H9 (cell line): ENCODE measurements around the gene OLA1. TPM values are rescaled to one million over a fixed set of nuclear protein-coding genes. Genes with fewer than 3 reads are reported as not detected.

Source experiments
- DNase-seq: peaks from one replicate; pipeline ENCODE4 v3.0.0-alpha.2; 2017
- H2AFZ ChIP-seq: one replicate; pipeline ENCODE4 v1.6.1; 2013; ENCODE audit warnings: mild to moderate bottlenecking, low read length, control low read depth, moderate library complexity
- H2AK5ac ChIP-seq: 2 replicates; pipeline ENCODE4 v1.6.1; 2013; ENCODE audit warnings: low read length, control low read depth, mixed read lengths; ENCODE audit not compliant: insufficient read length
- H2BK120ac ChIP-seq: one replicate; pipeline ENCODE4 v1.6.1; 2013; ENCODE audit warnings: low read depth, mild to moderate bottlenecking, low read length, control low read depth, inconsistent platforms; ENCODE audit not compliant: poor library complexity, severe bottlenecking
- H2BK12ac ChIP-seq: 2 replicates; pipeline ENCODE4 v1.6.1; 2013; ENCODE audit warnings: low read length, control low read depth, mixed read lengths, low read depth; ENCODE audit not compliant: insufficient read length
- H2BK15ac ChIP-seq: 2 replicates; pipeline ENCODE4 v1.6.1; 2013; ENCODE audit warnings: low read depth, low read length, control low read depth
- H2BK20ac ChIP-seq: one replicate; pipeline ENCODE4 v1.6.1; 2013; ENCODE audit warnings: low read depth, mild to moderate bottlenecking, low read length, control low read depth, inconsistent platforms; ENCODE audit not compliant: poor library complexity, severe bottlenecking
- H2BK5ac ChIP-seq: 2 replicates; pipeline ENCODE4 v1.6.1; 2013; ENCODE audit warnings: low read length, control low read depth, mixed read lengths; ENCODE audit not compliant: insufficient read length
- H3K14ac ChIP-seq: 2 replicates; pipeline ENCODE4 v1.6.1; 2013; ENCODE audit warnings: low read length, control low read depth; ENCODE audit not compliant: insufficient read depth
- H3K18ac ChIP-seq: 2 replicates; pipeline ENCODE4 v1.6.1; 2013; ENCODE audit warnings: low read depth, mild to moderate bottlenecking, mixed read lengths, low read length, control low read depth; ENCODE audit not compliant: insufficient read length
- H3K23ac ChIP-seq: 2 replicates; pipeline ENCODE4 v1.6.1; 2013; ENCODE audit warnings: low read length, control low read depth, mixed read lengths, low read depth; ENCODE audit not compliant: insufficient read length
- H3K23me2 ChIP-seq: 2 replicates; pipeline ENCODE4 v1.6.1; 2013; ENCODE audit warnings: low read depth, mild to moderate bottlenecking, mixed read lengths, low read length, control low read depth; ENCODE audit not compliant: insufficient read length, poor library complexity, severe bottlenecking
- H3K27ac ChIP-seq: 2 replicates; pipeline ENCODE4 v1.5.1; 2013; ENCODE audit warnings: low read length, control low read depth, mixed read lengths, low read depth; ENCODE audit not compliant: insufficient read length
- H3K27me3 ChIP-seq: 2 replicates; pipeline ENCODE4 v1.6.1; 2013; ENCODE audit warnings: low read length, control low read depth, inconsistent platforms; ENCODE audit not compliant: insufficient read depth
- H3K4ac ChIP-seq: 2 replicates; pipeline ENCODE4 v1.6.1; 2013; ENCODE audit warnings: low read depth, mild to moderate bottlenecking, control low read depth, inconsistent platforms, low read length, moderate library complexity
- H3K4me1 ChIP-seq: 2 replicates; pipeline ENCODE4 v1.6.1; 2013; ENCODE audit warnings: low read length, control low read depth, inconsistent platforms; ENCODE audit not compliant: insufficient read depth
- H3K4me2 ChIP-seq: 2 replicates; pipeline ENCODE4 v1.6.1; 2013; ENCODE audit warnings: low read length, control low read depth, mixed read lengths; ENCODE audit not compliant: insufficient read length, insufficient read depth
- H3K56ac ChIP-seq: 2 replicates; pipeline ENCODE4 v1.6.1; 2013; ENCODE audit warnings: low read depth, mild to moderate bottlenecking, mixed read lengths, low read length, control low read depth; ENCODE audit not compliant: insufficient read length
- H3K79me1 ChIP-seq: 2 replicates; pipeline ENCODE4 v1.6.1; 2013; ENCODE audit warnings: low read depth, mild to moderate bottlenecking, moderate library complexity, low read length, control low read depth, inconsistent platforms; ENCODE audit not compliant: insufficient read depth, poor library complexity, severe bottlenecking
- H3K79me2 ChIP-seq: 2 replicates; pipeline ENCODE4 v1.6.1; 2013; ENCODE audit warnings: low read length, control low read depth, inconsistent platforms; ENCODE audit not compliant: insufficient read depth
- H3K9ac ChIP-seq: 2 replicates; pipeline ENCODE4 v1.6.1; 2013; ENCODE audit warnings: low read length, control low read depth, mixed read lengths; ENCODE audit not compliant: insufficient read length; ENCODE audit errors: extremely low read depth
- H3K9me3 ChIP-seq: one replicate; pipeline ENCODE4 v1.6.1; 2013; ENCODE audit warnings: low read depth, low read length, inconsistent platforms; ENCODE audit not compliant: control insufficient read depth
- H3T11ph ChIP-seq: one replicate; pipeline ENCODE4 v1.6.1; 2013; ENCODE audit warnings: mild to moderate bottlenecking, low read length, control low read depth, inconsistent platforms
- H4K20me1 ChIP-seq: one replicate; pipeline ENCODE4 v1.6.1; 2013; ENCODE audit not compliant: control insufficient read depth, insufficient read length, insufficient read depth
- H4K5ac ChIP-seq: 2 replicates; pipeline ENCODE4 v1.6.1; 2013; ENCODE audit warnings: low read depth, mild to moderate bottlenecking, mixed read lengths, low read length, control low read depth; ENCODE audit not compliant: insufficient read length
- H4K8ac ChIP-seq: replicated peaks from 2 replicates; pipeline ENCODE4 v1.6.1; 2013; ENCODE audit warnings: low read length, control low read depth, mixed read lengths, low read depth; ENCODE audit not compliant: insufficient read length
- H4K91ac ChIP-seq: 2 replicates; pipeline ENCODE4 v1.6.1; 2013; ENCODE audit warnings: low read depth, mild to moderate bottlenecking, moderate library complexity, mixed read lengths, low read length, control low read depth; ENCODE audit not compliant: insufficient read length
- H3K27ac Mint-ChIP-seq, 3 experiments: 2 replicates in 2 of 3; 3 replicates in 1 of 3; pipeline ENCODE4 v1.8.0; 2020 to 2021; ENCODE audit warnings: mixed read lengths in 3 of 3, mild to moderate bottlenecking in 1 of 3, moderate library complexity in 1 of 3
- H3K27me3 Mint-ChIP-seq: 2 replicates; pipeline ENCODE4 v1.8.0; 2021; ENCODE audit warnings: low read depth, mild to moderate bottlenecking, moderate library complexity, mixed read lengths
- H3K36me3 Mint-ChIP-seq, 3 experiments: 2 replicates in 2 of 3; 3 replicates in 1 of 3; pipeline ENCODE4 v1.8.0; 2020 to 2021; ENCODE audit warnings: low read depth in 3 of 3, mixed read lengths in 3 of 3; ENCODE audit not compliant: insufficient read depth in 1 of 3
- H3K4me1 Mint-ChIP-seq, 2 experiments: 2 replicates each; pipeline ENCODE4 v1.8.0; 2020; ENCODE audit warnings: mixed read lengths in 2 of 2
- H3K4me3 Mint-ChIP-seq, 2 experiments: 2 replicates in 1 of 2; 3 replicates in 1 of 2; pipeline ENCODE4 v1.8.0; 2020 to 2021; ENCODE audit warnings: mild to moderate bottlenecking in 2 of 2, mixed read lengths in 2 of 2, moderate library complexity in 1 of 2
- H3K9me3 Mint-ChIP-seq, 2 experiments: 2 replicates in 1 of 2; 3 replicates in 1 of 2; pipeline ENCODE4 v1.8.0; 2020; ENCODE audit warnings: mild to moderate bottlenecking in 2 of 2, mixed read lengths in 2 of 2, moderate library complexity in 1 of 2
- total RNA-seq: library from RNA; stranded (reverse); gene quantifications from 2 replicates; pipeline ENCODE4 v1.2.1, GENCODE V29; 2021
- TF ChIP-seq, protein P1 (sequence below): fragments of 200-600 bp; sonication (generic); conservative IDR thresholded peaks from 3 replicates; pipeline ENCODE4 v1.8.0; 2021; ENCODE audit warnings: antibody characterized with exemption, mild to moderate bottlenecking

OLA1 gene
- total RNA-seq, 1 experiment from 2014 or later = 133 TPM

GRCh38 chr2:174195253-174195652 lies 53.1 kb downstream of the OLA1 start:
- no peaks in the 10 kb centered on the region; the same call in 1 of the 2 replicates for H3K79me2 ChIP-seq
- no peak overlapping the region for H3K4me2 ChIP-seq
- Mint-ChIP-seq H3K36me3 (peaks cover 0 to 6% (median 5%) of the 10 kb centered on the region in 3 experiments; a peak in 4 of 7 replicates), H3K27me3 (no peaks in the 10 kb centered on the region), H3K4me3 (no peak overlapping the region), H3K4me1 (peaks cover 17 to 20% of the 10 kb centered on the region in 2 experiments), H3K9me3 (no peaks in the 10 kb centered on the region; a peak in 3 of 5 replicates), H3K27ac (no peak overlapping the region)
- no peak overlapping the region for H2BK15ac ChIP-seq
- H3K27ac ChIP-seq = no peak overlapping the region
- H3K79me1 ChIP-seq = peaks cover 3% of the 10 kb centered on the region
- no peak overlapping the region for H2BK12ac ChIP-seq
- TF ChIP-seq, protein P1, sequence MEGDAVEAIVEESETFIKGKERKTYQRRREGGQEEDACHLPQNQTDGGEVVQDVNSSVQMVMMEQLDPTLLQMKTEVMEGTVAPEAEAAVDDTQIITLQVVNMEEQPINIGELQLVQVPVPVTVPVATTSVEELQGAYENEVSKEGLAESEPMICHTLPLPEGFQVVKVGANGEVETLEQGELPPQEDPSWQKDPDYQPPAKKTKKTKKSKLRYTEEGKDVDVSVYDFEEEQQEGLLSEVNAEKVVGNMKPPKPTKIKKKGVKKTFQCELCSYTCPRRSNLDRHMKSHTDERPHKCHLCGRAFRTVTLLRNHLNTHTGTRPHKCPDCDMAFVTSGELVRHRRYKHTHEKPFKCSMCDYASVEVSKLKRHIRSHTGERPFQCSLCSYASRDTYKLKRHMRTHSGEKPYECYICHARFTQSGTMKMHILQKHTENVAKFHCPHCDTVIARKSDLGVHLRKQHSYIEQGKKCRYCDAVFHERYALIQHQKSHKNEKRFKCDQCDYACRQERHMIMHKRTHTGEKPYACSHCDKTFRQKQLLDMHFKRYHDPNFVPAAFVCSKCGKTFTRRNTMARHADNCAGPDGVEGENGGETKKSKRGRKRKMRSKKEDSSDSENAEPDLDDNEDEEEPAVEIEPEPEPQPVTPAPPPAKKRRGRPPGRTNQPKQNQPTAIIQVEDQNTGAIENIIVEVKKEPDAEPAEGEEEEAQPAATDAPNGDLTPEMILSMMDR = no peak
- H3T11ph ChIP-seq = no peak overlapping the region
- H3K23ac ChIP-seq = no peak overlapping the region
- H2AFZ ChIP-seq = no peak overlapping the region
- no peak overlapping the region for H4K8ac ChIP-seq
- H3K9ac ChIP-seq = no peak overlapping the region
- H3K18ac ChIP-seq = no peak overlapping the region
- H3K14ac ChIP-seq = no peak overlapping the region
- no peak overlapping the region for H2AK5ac ChIP-seq
- no peak overlapping the region for H2BK20ac ChIP-seq
- no peak overlapping the region for H2BK5ac ChIP-seq
- no peak for DNase-seq
- H4K20me1 ChIP-seq = no peaks in the 10 kb centered on the region
- H3K27me3 ChIP-seq = no peaks in the 10 kb centered on the region
- H3K56ac ChIP-seq = no peak overlapping the region
- no peaks in the 10 kb centered on the region for H3K9me3 ChIP-seq
- no peak overlapping the region for H3K4ac ChIP-seq
- H2BK120ac ChIP-seq = no peak overlapping the region
- no peak overlapping the region for H4K5ac ChIP-seq
- H3K4me1 ChIP-seq = peaks cover 5% of the 10 kb centered on the region; the same call in 1 of the 2 replicates
- no peaks in the 10 kb centered on the region for H3K23me2 ChIP-seq
- no peak overlapping the region for H4K91ac ChIP-seq
